SU-DHL-6 (cell line): ENCODE data around the gene STK39.

Source experiments
- EZH2phosphoT487 ChIP-seq: fragments of 200-600 bp; sonication (generic), shearing (Covaris generic); conservative IDR thresholded peaks from 2 replicates; pipeline ENCODE4 v1.6.1; 2018; ENCODE audit warnings: mild to moderate bottlenecking, antibody characterized with exemption, low read length, moderate library complexity, mixed read lengths
- TF ChIP-seq, protein P1 (sequence below): fragments of 200-600 bp; sonication (generic); IDR thresholded peaks from one replicate; pipeline ENCODE4 v1.5.1; 2017; ENCODE audit warnings: antibody characterized with exemption, mild to moderate bottlenecking, low read length, moderate library complexity; ENCODE audit not compliant: insufficient read depth, poor library complexity, severe bottlenecking

DNA sequence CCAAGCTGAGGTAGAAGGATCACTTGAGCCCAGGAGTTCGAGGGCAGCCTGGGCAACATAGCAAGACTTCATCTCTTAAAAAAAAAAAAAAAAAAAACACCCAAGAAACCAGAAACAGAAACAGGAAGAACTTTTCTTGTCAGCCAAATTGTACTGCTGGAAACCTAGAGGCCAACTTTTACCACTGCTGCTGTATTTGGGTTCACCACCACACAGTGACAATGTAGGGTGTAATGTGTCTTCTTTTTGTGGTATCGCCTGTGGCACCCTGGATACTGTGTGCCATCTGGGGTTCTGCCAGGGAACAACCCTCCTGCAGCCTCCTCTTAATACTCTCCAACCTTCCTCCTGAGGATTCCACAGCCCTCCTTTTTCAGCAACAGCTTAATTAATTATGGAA lies 72.6 kb downstream of the STK39 start:
- TF ChIP-seq, protein P1, sequence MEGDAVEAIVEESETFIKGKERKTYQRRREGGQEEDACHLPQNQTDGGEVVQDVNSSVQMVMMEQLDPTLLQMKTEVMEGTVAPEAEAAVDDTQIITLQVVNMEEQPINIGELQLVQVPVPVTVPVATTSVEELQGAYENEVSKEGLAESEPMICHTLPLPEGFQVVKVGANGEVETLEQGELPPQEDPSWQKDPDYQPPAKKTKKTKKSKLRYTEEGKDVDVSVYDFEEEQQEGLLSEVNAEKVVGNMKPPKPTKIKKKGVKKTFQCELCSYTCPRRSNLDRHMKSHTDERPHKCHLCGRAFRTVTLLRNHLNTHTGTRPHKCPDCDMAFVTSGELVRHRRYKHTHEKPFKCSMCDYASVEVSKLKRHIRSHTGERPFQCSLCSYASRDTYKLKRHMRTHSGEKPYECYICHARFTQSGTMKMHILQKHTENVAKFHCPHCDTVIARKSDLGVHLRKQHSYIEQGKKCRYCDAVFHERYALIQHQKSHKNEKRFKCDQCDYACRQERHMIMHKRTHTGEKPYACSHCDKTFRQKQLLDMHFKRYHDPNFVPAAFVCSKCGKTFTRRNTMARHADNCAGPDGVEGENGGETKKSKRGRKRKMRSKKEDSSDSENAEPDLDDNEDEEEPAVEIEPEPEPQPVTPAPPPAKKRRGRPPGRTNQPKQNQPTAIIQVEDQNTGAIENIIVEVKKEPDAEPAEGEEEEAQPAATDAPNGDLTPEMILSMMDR, result no peak
- TF ChIP-seq EZH2phosphoT487, result no peak
